Naive B cell (primary cell): ENCODE data around the gene HPS5. TPM values are rescaled to one million over a fixed set of nuclear protein-coding genes. Genes with fewer than 3 reads are reported as not detected.

Experiments used
- ATAC-seq, 2 donors: fragments of 150-1000 bp; cut with Tn5 transposase; 2 replicates each; pipeline ENCODE4 v1.10.0; 2021; ENCODE audit warnings: low read depth in 2 of 2, mild to moderate bottlenecking in 2 of 2, moderate library complexity in 2 of 2
- DNase-seq: peaks from one replicate; pipeline ENCODE4 v3.0.0; 2022
- H3K27ac Mint-ChIP-seq, 6 donors: one replicate each; pipeline ENCODE4 v1.8.0; 2020 to 2022; ENCODE audit warnings: mild to moderate bottlenecking in 6 of 6, mixed read lengths in 6 of 6, moderate library complexity in 5 of 6, inconsistent platforms in 2 of 6
- H3K27me3 Mint-ChIP-seq, 3 donors: one replicate each; pipeline ENCODE4 v1.8.0; 2021 to 2022; ENCODE audit warnings: mixed read lengths in 3 of 3, mild to moderate bottlenecking in 1 of 3
- H3K36me3 Mint-ChIP-seq, 2 donors: one replicate each; pipeline ENCODE4 v1.8.0; 2020 to 2022; ENCODE audit warnings: mixed read lengths in 2 of 2, inconsistent platforms in 1 of 2, mild to moderate bottlenecking in 1 of 2
- H3K4me1 Mint-ChIP-seq, 3 donors: one replicate each; pipeline ENCODE4 v1.8.0; 2020 to 2022; ENCODE audit warnings: mixed read lengths in 3 of 3, inconsistent platforms in 1 of 3, mild to moderate bottlenecking in 1 of 3, moderate library complexity in 1 of 3
- H3K4me3 Mint-ChIP-seq, 8 donors: one replicate each; pipeline ENCODE4 v1.8.0; 2020 to 2022; ENCODE audit warnings: mild to moderate bottlenecking in 8 of 8, mixed read lengths in 8 of 8, moderate library complexity in 8 of 8, inconsistent platforms in 2 of 8
- H3K9me3 Mint-ChIP-seq, 7 donors: one replicate each; pipeline ENCODE4 v1.8.0; 2020 to 2022; ENCODE audit warnings: mixed read lengths in 7 of 7, mild to moderate bottlenecking in 5 of 7, inconsistent platforms in 2 of 7, moderate library complexity in 1 of 7
- polyA plus RNA-seq, 6 donors: library from polyadenylated mRNA; unstranded; fragments of 300-500 nt; fragmentation: Illumina TruSeq; gene quantifications; one replicate each; pipeline ENCODE4 v1.2.3, GENCODE V29; 2021; ENCODE audit warnings: low read depth in 6 of 6

The HPS5 gene
- 10 to 100 TPM; 15.3 to 40.2 (median 29.5) TPM for polyA plus RNA-seq

- Mint-ChIP-seq H3K4me3 (peak within 1 kb of the TSS; percentile 96 to 100 (median 99)), H3K36me3 (peaks cover 0 to 14% of the 10 kb centered on the region in 2 donors), H3K27ac (peak within 1 kb of the TSS; percentile 100), H3K4me1 (peaks cover 51 to 75% (median 72%) of the 10 kb centered on the region in 3 donors), H3K27me3 (no peaks in the 10 kb centered on the region), H3K9me3 (peaks cover 0 to 4% (median 0%) of the 10 kb centered on the region in 7 donors)
- ATAC-seq (peak; percentile 84), DNase-seq (peak; percentile 95)
These were observed at the start of gene HPS5, which contains the start of gene GTF2H1 for GRCh38 chr11:18321969-18322711. Gene HPS5, minus strand, starts transcription at chr11:18322140. Its CDS starts 4,282 bp downstream, at chr11:18317858. Gene GTF2H1, plus strand, starts transcription at chr11:18322567. Its CDS starts 10,508 bp downstream, at chr11:18333075.

GRCh38 chr11:18371279-18371678, 49.3 kb upstream of the HPS5 start:
- H3K4me3 Mint-ChIP-seq, result no peak overlapping the region
- H3K27ac Mint-ChIP-seq, result peak overlapping the region in 1 of 6 donors; percentile 39
- ATAC-seq (no peak), DNase-seq (no peak)
- no peaks in the 10 kb centered on the region for H3K27me3 Mint-ChIP-seq
- H3K9me3 Mint-ChIP-seq, result peaks cover 0 to 2% (median 0%) of the 10 kb centered on the region in 7 donors
- H3K36me3 Mint-ChIP-seq, result peaks cover 3 to 6% of the 10 kb centered on the region in 2 donors
- no peaks in the 10 kb centered on the region for H3K4me1 Mint-ChIP-seq

DNA sequence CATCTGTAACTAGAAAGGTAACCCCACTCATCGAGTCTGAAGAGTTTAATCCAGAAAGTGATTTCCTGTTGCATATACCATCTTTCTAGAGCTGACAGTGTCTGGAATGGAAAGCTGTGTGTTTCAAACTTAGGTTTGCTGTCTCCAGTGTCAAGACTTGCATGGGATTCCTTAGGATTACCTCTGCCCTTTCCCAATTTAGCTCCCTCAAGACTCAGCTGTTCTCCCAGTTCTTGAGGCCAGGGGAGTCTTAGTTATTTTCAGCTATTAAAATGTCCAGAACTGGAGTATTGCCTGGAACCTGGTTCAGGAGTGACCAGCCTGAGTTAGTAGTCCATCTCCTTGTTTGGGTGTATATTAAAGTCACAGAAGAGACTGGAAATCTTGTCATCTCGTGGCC, 47.5 kb upstream of the HPS5 start:
- DNase-seq, result no peak
- peaks cover 13% of the 10 kb centered on the region in 2 donors for H3K36me3 Mint-ChIP-seq

GRCh38 chr11:18368221-18368620, 46.3 kb upstream of the HPS5 start:
- Mint-ChIP-seq H3K27me3 (no peaks in the 10 kb centered on the region), H3K4me1 (no peaks in the 10 kb centered on the region), H3K9me3 (peaks cover 0 to 2% (median 0%) of the 10 kb centered on the region in 7 donors), H3K36me3 (peaks cover 18% of the 10 kb centered on the region in 2 donors), H3K27ac (peak overlapping the region in 4 of 6 donors; percentile 2 to 44 (median 10)), H3K4me3 (no peak overlapping the region)
- ATAC-seq, result no peak
- no peak for DNase-seq

More for the DNA sequence above, 47.5 kb upstream of the HPS5 start:
- H3K4me1 Mint-ChIP-seq, result no peaks in the 10 kb centered on the region
- H3K9me3 Mint-ChIP-seq, result peaks cover 0 to 2% (median 0%) of the 10 kb centered on the region in 7 donors
- no peak overlapping the region for H3K4me3 Mint-ChIP-seq
- H3K27me3 Mint-ChIP-seq, result no peaks in the 10 kb centered on the region
- H3K27ac Mint-ChIP-seq, result no peak overlapping the region
- ATAC-seq, result no peak

DNA sequence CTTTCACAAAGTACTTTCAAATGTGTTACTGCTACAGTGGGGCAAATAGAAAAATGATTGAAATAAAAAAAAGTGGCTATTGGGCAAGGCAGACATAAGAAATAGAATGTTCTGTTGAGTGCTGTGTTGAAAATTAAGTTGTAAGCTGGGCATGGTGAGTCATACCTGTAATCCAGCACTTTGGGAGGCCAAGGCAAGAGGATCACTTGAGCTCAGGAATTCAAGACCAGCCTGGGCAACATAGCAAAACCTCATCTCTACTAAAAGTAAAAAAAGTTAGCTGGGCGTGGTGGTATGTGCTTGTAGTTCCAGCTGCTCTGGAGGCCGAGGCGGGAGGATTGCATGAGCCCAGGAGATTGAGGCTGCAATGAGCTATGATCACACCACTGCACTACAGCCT, 45.5 kb upstream of the HPS5 start:
- Mint-ChIP-seq H3K27me3 (no peaks in the 10 kb centered on the region), H3K4me3 (no peak overlapping the region), H3K36me3 (peaks cover 18% of the 10 kb centered on the region in 2 donors), H3K27ac (peak overlapping the region in 2 of 6 donors; percentile 24 to 60), H3K9me3 (peaks cover 0 to 2% (median 0%) of the 10 kb centered on the region in 7 donors), H3K4me1 (no peaks in the 10 kb centered on the region)
- DNase-seq (no peak), ATAC-seq (no peak)

- Mint-ChIP-seq H3K4me1 (no peaks in the 10 kb centered on the region), H3K9me3 (no peaks in the 10 kb centered on the region), H3K4me3 (no peak overlapping the region), H3K36me3 (peaks cover 18% of the 10 kb centered on the region in 2 donors), H3K27ac (peak overlapping the region in 1 of 6 donors; percentile 56), H3K27me3 (no peaks in the 10 kb centered on the region)
- DNase-seq, result no peak
- no peak for ATAC-seq
These were observed 44.3 kb upstream of the HPS5 start for GRCh38 chr11:18366286-18366685.

DNA sequence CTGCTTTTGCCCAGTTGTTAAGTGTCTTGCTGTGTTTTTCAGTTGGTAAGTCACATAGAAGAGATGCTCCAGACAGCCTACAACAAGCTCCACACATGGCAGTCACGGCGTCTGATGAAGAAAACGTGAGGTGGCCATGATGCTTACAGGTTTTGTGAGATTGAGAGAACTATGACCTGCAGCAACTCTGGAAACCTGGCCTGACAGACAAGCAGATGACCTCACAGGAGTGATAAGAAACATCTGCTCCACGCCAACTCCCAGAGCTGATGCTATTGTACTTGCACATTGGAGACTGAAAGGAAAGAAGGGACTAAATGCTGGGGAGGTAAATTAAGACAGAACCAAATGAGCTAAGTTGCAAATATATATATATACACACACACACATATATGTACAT, 43.8 kb upstream of the HPS5 start:
- ATAC-seq (no peak), DNase-seq (no peak)
- Mint-ChIP-seq H3K4me3 (no peak overlapping the region), H3K4me1 (no peaks in the 10 kb centered on the region), H3K27me3 (no peaks in the 10 kb centered on the region), H3K9me3 (no peaks in the 10 kb centered on the region), H3K27ac (no peak overlapping the region), H3K36me3 (peaks cover 18% of the 10 kb centered on the region in 2 donors)

GRCh38 chr11:18364495-18365073, 42.6 kb upstream of the HPS5 start:
- Mint-ChIP-seq H3K4me1 (no peaks in the 10 kb centered on the region), H3K27ac (no peak overlapping the region), H3K9me3 (no peaks in the 10 kb centered on the region), H3K4me3 (no peak overlapping the region), H3K36me3 (peaks cover 18% of the 10 kb centered on the region in 2 donors), H3K27me3 (no peaks in the 10 kb centered on the region)
- DNase-seq (no peak), ATAC-seq (no peak)

DNA sequence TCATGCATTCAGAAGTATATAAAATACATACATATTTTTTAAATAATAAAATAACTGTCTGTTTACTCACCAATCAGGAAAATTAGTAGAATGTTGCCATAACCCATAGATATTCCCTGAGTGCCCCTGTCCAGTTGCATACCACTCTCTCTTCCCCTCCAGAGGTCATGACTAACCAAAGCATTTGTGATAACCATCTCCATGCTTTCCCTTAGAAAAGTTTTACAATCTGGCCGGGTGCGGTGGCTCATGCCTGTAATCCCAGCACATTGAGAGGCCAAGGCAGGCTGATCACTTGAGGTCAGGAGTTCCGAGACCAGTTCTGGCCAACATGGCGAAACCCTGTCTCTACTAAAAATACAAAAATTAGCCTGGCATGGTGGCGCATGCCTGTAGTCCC, 39.2 kb upstream of the HPS5 start:
- ATAC-seq, result no peak
- peak overlapping the region in 2 of 6 donors; percentile 69 to 76 for H3K27ac Mint-ChIP-seq

DNA sequence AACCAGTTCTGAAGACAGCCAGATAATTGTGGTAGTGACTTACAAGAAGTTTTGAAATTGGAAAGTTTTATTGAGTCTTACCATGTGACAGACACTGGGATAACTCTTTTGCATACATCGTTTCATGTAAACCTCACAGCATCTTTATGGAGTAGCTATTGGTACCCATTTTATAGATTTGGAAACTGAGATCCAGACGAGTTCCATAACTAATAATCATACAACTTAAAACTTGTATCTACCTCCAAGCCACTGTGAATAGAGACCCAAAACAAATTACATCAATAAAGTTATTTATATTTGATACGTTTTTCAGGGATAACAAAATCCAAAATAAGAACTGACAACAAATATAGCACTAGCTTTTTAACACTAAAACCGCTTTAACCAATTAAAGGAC, 36.7 kb upstream of the HPS5 start:
- ATAC-seq (no peak), DNase-seq (no peak)
- Mint-ChIP-seq H3K4me3 (no peak overlapping the region), H3K27ac (no peak overlapping the region), H3K9me3 (no peaks in the 10 kb centered on the region), H3K36me3 (peaks cover 0 to 14% of the 10 kb centered on the region in 2 donors), H3K27me3 (no peaks in the 10 kb centered on the region), H3K4me1 (no peaks in the 10 kb centered on the region)

More for the DNA sequence above, 39.2 kb upstream of the HPS5 start:
- Mint-ChIP-seq H3K36me3 (peaks cover 14 to 21% of the 10 kb centered on the region in 2 donors), H3K4me1 (no peaks in the 10 kb centered on the region), H3K27me3 (no peaks in the 10 kb centered on the region), H3K4me3 (no peak overlapping the region), H3K9me3 (no peaks in the 10 kb centered on the region)
- no peak for DNase-seq

- peaks cover 8 to 19% of the 10 kb centered on the region in 2 donors for H3K36me3 Mint-ChIP-seq
These were observed 30.6 kb upstream of the HPS5 start for GRCh38 chr11:18352581-18352980.

GRCh38 chr11:18347471-18348125, 25.7 kb upstream of the HPS5 start:
- Mint-ChIP-seq H3K36me3 (peaks cover 20 to 24% of the 10 kb centered on the region in 2 donors), H3K27me3 (no peaks in the 10 kb centered on the region), H3K4me3 (no peak overlapping the region), H3K4me1 (peaks cover 0 to 4% (median 4%) of the 10 kb centered on the region in 3 donors), H3K9me3 (no peaks in the 10 kb centered on the region), H3K27ac (peak overlapping the region in 1 of 6 donors; percentile 72)
- DNase-seq (no peak), ATAC-seq (no peak)

More at GRCh38 chr11:18352581-18352980, 30.6 kb upstream of the HPS5 start:
- no peaks in the 10 kb centered on the region for H3K9me3 Mint-ChIP-seq
- DNase-seq, result no peak
- no peak overlapping the region for H3K4me3 Mint-ChIP-seq
- H3K27me3 Mint-ChIP-seq, result no peaks in the 10 kb centered on the region
- H3K4me1 Mint-ChIP-seq, result no peaks in the 10 kb centered on the region
- H3K27ac Mint-ChIP-seq, result peak overlapping the region in 2 of 6 donors; percentile 22 to 27
- no peak for ATAC-seq

DNA sequence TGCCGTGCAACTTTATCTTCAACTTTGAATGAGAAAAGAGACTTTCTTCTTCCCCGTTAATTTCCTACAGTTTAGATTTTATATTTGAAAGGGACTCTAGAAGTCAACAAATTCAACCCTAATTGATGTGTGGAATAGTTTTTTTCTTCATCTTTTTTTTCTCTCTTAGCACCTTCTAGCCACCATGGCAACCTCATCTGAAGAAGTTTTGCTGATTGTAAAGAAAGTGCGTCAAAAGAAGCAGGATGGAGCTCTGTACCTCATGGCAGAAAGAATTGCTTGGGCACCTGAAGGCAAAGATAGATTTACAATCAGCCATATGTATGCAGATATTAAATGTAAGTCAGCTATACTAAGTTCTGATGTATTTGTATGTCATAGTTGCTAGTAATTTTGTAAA, 11.0 kb upstream of the HPS5 start:
- peaks cover 26 to 46% (median 34%) of the 10 kb centered on the region in 3 donors for H3K4me1 Mint-ChIP-seq

More for the DNA sequence above, 11.0 kb upstream of the HPS5 start:
- no peaks in the 10 kb centered on the region for H3K9me3 Mint-ChIP-seq
- H3K4me3 Mint-ChIP-seq, result peak overlapping the region in 4 of 8 donors; percentile 11 to 62 (median 48)
- peak overlapping the region; percentile 52 to 89 (median 82) for H3K27ac Mint-ChIP-seq
- ATAC-seq (no peak), DNase-seq (no peak)
- no peaks in the 10 kb centered on the region for H3K27me3 Mint-ChIP-seq
- peaks cover 21 to 23% of the 10 kb centered on the region in 2 donors for H3K36me3 Mint-ChIP-seq
